NB4 (cell line): Measurements from ENCODE around the gene NUDT16.

ENCODE experiments used
- CTCF ChIP-seq: IDR thresholded peaks from one replicate; pipeline ENCODE4 v1.5.1; 2012; ENCODE audit warnings: low read depth, low read length
- POLR2A ChIP-seq: IDR thresholded peaks from 2 replicates; pipeline ENCODE4 v1.6.1; 2011; ENCODE audit warnings: mild to moderate bottlenecking; ENCODE audit not compliant: insufficient read length; ENCODE audit errors: extremely low read depth

GRCh38 chr3:131431754-131432153, 50.2 kb downstream of the NUDT16 start:
- TF ChIP-seq POLR2A (no peak), CTCF (no peak)
